Measurements from ENCODE around the gene PAQR3.

DNA sequence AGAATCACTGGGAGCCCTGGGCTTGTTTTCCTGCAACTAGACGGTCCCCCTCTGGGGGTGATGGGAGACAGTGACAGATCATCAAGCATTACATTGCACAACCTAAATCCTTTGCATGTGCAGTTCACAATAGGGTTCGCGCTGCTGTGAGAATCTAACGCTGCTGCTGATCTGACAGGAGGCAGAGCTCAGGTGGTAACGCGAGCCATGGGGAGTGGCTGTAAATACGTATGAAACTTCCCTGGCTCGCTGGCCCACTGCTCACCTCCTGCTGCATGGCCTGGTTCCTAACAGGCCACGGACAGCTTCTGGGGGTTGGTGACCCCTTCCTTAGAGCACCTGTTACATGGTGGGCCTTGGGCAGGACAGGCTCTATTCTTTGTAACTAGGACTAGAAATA lies 10.4 kb downstream of the PAQR3 start:
- TF ChIP-seq, protein P1, sequence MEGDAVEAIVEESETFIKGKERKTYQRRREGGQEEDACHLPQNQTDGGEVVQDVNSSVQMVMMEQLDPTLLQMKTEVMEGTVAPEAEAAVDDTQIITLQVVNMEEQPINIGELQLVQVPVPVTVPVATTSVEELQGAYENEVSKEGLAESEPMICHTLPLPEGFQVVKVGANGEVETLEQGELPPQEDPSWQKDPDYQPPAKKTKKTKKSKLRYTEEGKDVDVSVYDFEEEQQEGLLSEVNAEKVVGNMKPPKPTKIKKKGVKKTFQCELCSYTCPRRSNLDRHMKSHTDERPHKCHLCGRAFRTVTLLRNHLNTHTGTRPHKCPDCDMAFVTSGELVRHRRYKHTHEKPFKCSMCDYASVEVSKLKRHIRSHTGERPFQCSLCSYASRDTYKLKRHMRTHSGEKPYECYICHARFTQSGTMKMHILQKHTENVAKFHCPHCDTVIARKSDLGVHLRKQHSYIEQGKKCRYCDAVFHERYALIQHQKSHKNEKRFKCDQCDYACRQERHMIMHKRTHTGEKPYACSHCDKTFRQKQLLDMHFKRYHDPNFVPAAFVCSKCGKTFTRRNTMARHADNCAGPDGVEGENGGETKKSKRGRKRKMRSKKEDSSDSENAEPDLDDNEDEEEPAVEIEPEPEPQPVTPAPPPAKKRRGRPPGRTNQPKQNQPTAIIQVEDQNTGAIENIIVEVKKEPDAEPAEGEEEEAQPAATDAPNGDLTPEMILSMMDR (IDR thresholded peaks at IDR 0.05; ENCODE audit: control extremely low read depth in 1 of 3, insufficient read depth in 1 of 3, low read depth in 1 of 3, low read length in 3 of 3), result no peak
- TF ChIP-seq YY1 (IDR thresholded peaks at IDR 0.05; ENCODE audit: low read depth, low read length), result no peak
- TF ChIP-seq, protein P2, sequence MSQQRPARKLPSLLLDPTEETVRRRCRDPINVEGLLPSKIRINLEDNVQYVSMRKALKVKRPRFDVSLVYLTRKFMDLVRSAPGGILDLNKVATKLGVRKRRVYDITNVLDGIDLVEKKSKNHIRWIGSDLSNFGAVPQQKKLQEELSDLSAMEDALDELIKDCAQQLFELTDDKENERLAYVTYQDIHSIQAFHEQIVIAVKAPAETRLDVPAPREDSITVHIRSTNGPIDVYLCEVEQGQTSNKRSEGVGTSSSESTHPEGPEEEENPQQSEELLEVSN (IDR thresholded peaks at IDR 0.05), result no peak
- no peak for TF ChIP-seq EP300 (IDR thresholded peaks at IDR 0.05; ENCODE audit: borderline replicate concordance in 1 of 2, low read depth in 2 of 2, low read length in 2 of 2)
- no peak for TF ChIP-seq POLR2AphosphoS5 (IDR thresholded peaks at IDR 0.05; ENCODE audit: low read depth, low read length)
- TF ChIP-seq, protein P3, sequence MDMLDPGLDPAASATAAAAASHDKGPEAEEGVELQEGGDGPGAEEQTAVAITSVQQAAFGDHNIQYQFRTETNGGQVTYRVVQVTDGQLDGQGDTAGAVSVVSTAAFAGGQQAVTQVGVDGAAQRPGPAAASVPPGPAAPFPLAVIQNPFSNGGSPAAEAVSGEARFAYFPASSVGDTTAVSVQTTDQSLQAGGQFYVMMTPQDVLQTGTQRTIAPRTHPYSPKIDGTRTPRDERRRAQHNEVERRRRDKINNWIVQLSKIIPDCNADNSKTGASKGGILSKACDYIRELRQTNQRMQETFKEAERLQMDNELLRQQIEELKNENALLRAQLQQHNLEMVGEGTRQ (IDR thresholded peaks at IDR 0.05; ENCODE audit: low read length), result no peak
- no peak for TF ChIP-seq CBX5 (IDR thresholded peaks at IDR 0.05; ENCODE audit: low read depth, low read length)
- no peak for TF ChIP-seq POLR2A (IDR thresholded peaks at IDR 0.05; ENCODE audit: control extremely low read depth in 1 of 2, low read depth in 2 of 2, low read length in 2 of 2)
- no peak for TF ChIP-seq TAF1 (IDR thresholded peaks at IDR 0.05; ENCODE audit: low read depth, low read length)

All from H1 (cell line).